ENCODE data around the gene FAAP20. TPM values are rescaled to one million over a fixed set of nuclear protein-coding genes. Genes with fewer than 3 reads are reported as not detected.
A peak's percentile ranks its signal among the peaks of the same experiment; 100 is the strongest.

Gene FAAP20
- total RNA-seq, 1 donor from 2014 or later, result 50.9 TPM

- Histone ChIP-seq H3K36me3 (no peaks in the 10 kb centered on the region), H3K27me3 (ENCODE audit: low read depth) (no peaks in the 10 kb centered on the region), H3K4me1 (peaks cover 48% of the 10 kb centered on the region), H3K4me3 (peak overlapping the region; percentile 59), H3K9me3 (no peaks in the 10 kb centered on the region), H3K27ac (peak overlapping the region; percentile 88)
- ATAC-seq (no peak), DNase-seq (no peak)
- intact Hi-C loops (cut with DNase I), result loop anchor here (5.0 kb wide), 1 partner anchor 184 kb away; no protein-coding TSS in a partner anchor
- TF ChIP-seq, protein P1, sequence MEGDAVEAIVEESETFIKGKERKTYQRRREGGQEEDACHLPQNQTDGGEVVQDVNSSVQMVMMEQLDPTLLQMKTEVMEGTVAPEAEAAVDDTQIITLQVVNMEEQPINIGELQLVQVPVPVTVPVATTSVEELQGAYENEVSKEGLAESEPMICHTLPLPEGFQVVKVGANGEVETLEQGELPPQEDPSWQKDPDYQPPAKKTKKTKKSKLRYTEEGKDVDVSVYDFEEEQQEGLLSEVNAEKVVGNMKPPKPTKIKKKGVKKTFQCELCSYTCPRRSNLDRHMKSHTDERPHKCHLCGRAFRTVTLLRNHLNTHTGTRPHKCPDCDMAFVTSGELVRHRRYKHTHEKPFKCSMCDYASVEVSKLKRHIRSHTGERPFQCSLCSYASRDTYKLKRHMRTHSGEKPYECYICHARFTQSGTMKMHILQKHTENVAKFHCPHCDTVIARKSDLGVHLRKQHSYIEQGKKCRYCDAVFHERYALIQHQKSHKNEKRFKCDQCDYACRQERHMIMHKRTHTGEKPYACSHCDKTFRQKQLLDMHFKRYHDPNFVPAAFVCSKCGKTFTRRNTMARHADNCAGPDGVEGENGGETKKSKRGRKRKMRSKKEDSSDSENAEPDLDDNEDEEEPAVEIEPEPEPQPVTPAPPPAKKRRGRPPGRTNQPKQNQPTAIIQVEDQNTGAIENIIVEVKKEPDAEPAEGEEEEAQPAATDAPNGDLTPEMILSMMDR (IDR thresholded peaks at IDR 0.05), result no peak
Observed at GRCh38 chr1:2198571-2198970, 4.0 kb upstream of the FAAP20 start.

DNA sequence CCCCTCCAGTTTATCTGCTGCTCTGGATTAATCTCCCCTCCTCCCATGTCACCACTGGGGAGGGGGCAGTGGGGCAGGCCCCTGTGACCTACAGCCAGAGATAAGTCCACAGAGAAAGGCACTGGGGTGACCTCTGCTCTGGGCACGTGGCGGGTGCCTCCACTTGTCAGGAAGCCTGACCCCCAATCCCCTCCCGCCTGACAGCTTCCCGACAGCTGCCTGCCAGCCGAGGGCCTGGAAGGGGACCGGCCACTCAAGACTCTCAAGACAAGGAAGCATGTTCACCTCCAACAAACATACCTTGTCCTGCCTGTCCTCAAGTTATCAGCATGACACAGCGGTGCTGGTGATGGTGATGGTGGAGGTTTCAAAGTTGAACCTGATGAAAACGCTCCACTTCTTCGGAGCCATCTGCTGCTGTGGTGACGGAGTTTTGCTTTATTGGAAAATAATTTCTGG lies 3.2 kb upstream of the FAAP20 start:
- Histone ChIP-seq H3K27me3 (ENCODE audit: low read depth) (no peaks in the 10 kb centered on the region), H3K27ac (peak overlapping the region; percentile 88), H3K36me3 (no peaks in the 10 kb centered on the region), H3K9me3 (no peaks in the 10 kb centered on the region), H3K4me1 (peaks cover 49% of the 10 kb centered on the region), H3K4me3 (no peak overlapping the region)
- intact Hi-C loops (cut with DNase I), result loop anchor here (5.0 kb wide), 1 partner anchor 185 kb away; no protein-coding TSS in a partner anchor
- TF ChIP-seq, protein P1 (IDR thresholded peaks at IDR 0.05), result no peak
- DNase-seq, result no peak
- ATAC-seq, result no peak

GRCh38 chr1:2196901-2197638 lies 2.5 kb upstream of the FAAP20 start:
- peaks cover 56% of the 10 kb centered on the region for H3K4me1 ChIP-seq
- TF ChIP-seq, protein P1 (IDR thresholded peaks at IDR 0.05), result no peak

GRCh38 chr1:2195785-2196184 lies 1.2 kb upstream of the FAAP20 start:
- no peaks in the 10 kb centered on the region for H3K36me3 ChIP-seq
- no peak overlapping the region for H3K4me3 ChIP-seq
- no peak for ATAC-seq
- peaks cover 64% of the 10 kb centered on the region for H3K4me1 ChIP-seq
- TF ChIP-seq, protein P1 (IDR thresholded peaks at IDR 0.05), result no peak
- intact Hi-C loops (cut with DNase I), result loop anchor here (5.0 kb wide), 1 partner anchor 187 kb away; no protein-coding TSS in a partner anchor
- H3K27me3 ChIP-seq (ENCODE audit: low read depth), result no peaks in the 10 kb centered on the region
- DNase-seq, result no peak
- H3K27ac ChIP-seq, result peak overlapping the region; percentile 92
- no peaks in the 10 kb centered on the region for H3K9me3 ChIP-seq

More at GRCh38 chr1:2196901-2197638, 2.5 kb upstream of the FAAP20 start:
- Histone ChIP-seq H3K4me3 (no peak overlapping the region), H3K27ac (no peak overlapping the region), H3K27me3 (ENCODE audit: low read depth) (no peaks in the 10 kb centered on the region), H3K36me3 (no peaks in the 10 kb centered on the region), H3K9me3 (no peaks in the 10 kb centered on the region)
- ATAC-seq (no peak), DNase-seq (no peak)
- intact Hi-C loops (cut with DNase I), result loop anchor here (5.0 kb wide), 1 partner anchor 185 kb away; no protein-coding TSS in a partner anchor

DNA sequence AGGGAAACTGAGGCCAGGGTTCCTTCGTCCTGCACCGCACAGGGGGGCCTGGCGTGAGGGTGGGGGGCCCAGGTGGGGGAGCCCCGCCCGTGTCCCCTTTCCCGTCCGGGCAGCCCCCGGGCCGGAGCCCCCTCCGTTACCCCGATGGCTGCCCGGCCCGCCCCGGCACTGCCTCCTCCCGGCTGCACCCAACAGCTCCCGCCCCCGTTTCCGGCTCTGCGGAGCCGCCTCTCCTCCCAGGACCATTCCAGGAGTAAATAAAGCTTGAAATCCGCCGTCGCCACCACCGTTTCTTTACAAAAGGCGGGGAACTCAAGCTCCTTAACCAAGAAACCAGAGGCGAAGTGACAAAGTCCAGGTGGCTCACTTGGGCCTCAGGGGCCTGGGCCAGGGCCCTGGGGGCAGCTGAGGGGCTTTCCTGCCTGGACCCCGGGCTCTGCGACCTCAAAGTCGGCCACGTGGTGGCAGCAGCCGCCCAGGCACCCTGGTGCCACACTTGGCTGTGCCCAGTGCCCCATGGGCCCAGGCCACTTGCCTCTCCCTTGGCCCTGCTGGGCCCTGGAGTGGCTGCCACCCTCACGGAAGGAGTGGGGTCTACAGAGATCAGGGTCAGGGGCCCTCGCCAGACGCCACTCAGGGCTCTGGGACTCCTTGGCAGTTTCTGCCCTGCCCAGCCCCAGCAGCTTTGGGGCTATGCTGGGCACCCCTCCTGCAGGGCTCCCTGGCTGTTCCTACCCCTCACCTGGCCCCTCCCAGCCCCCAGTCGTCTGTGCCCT lies 514 bp upstream of the FAAP20 start:
- TF ChIP-seq, protein P1 (IDR thresholded peaks at IDR 0.05), result peak; percentile 97
- H3K4me1 ChIP-seq, result peaks cover 64% of the 10 kb centered on the region
- ATAC-seq (peak; percentile 83 to 86), DNase-seq (peak; percentile 93)
- intact Hi-C loops (cut with DNase I), result loop anchor here (5.0 kb wide), 1 partner anchor 187 kb away; no protein-coding TSS in a partner anchor
- no peaks in the 10 kb centered on the region for H3K9me3 ChIP-seq
- H3K27me3 ChIP-seq (ENCODE audit: low read depth), result no peaks in the 10 kb centered on the region
- H3K27ac ChIP-seq, result peak overlapping the region; percentile 92
- H3K4me3 ChIP-seq, result peak overlapping the region; percentile 72
- no peaks in the 10 kb centered on the region for H3K36me3 ChIP-seq

All from lower lobe of right lung (tissue), 2 donors.